HepG2 (cell line): Measurements from ENCODE around the gene BTN1A1. TPM values are rescaled to one million over a fixed set of nuclear protein-coding genes. Genes with fewer than 3 reads are reported as not detected.

Experiments
- CREM ChIP-seq, 2 experiments: sonication (generic) in 1 of 2; formaldehyde crosslinking in 1 of 2; IDR thresholded peaks; 2 replicates each; pipeline versions ENCODE4 v1.4.0 to v1.6.1; 2016 to 2020; ENCODE audit warnings: antibody characterized with exemption in 1 of 2, mild to moderate bottlenecking in 1 of 2, missing genetic modification reagents in 1 of 2
- DPF2 ChIP-seq: sonication (generic); formaldehyde crosslinking; IDR thresholded peaks from 2 replicates; pipeline ENCODE4 v1.4.0; 2020; ENCODE audit warnings: mild to moderate bottlenecking, low read depth, missing genetic modification reagents, borderline replicate concordance
- ELK4 ChIP-seq: sonication (generic); formaldehyde crosslinking; IDR thresholded peaks from 2 replicates; pipeline ENCODE4 v1.9.0; 2021; ENCODE audit warnings: missing genetic modification reagents, borderline replicate concordance
- FOXA1 ChIP-seq, 2 experiments: fragments of 450-650 bp in 1 of 2; sonication (generic) in 1 of 2; formaldehyde crosslinking in 1 of 2; IDR thresholded peaks; 2 replicates each; pipeline versions ENCODE4 v1.4.0 to v1.6.1; 2016 to 2020; ENCODE audit warnings: missing genetic modification reagents in 1 of 2
- HIVEP1 ChIP-seq: sonication (generic); formaldehyde crosslinking; IDR thresholded peaks from 2 replicates; pipeline ENCODE4 v1.4.0; 2020; ENCODE audit warnings: mild to moderate bottlenecking, missing genetic modification reagents
- IRF2 ChIP-seq: IDR thresholded peaks from 2 replicates; pipeline ENCODE4 v1.6.1; 2018; ENCODE audit warnings: missing genetic modification reagents, missing compliant biosample characterization
- NFAT5 ChIP-seq: sonication (generic); formaldehyde crosslinking; IDR thresholded peaks from 2 replicates; pipeline ENCODE4 v1.4.0; 2020; ENCODE audit warnings: missing genetic modification reagents
- REXO4 ChIP-seq: sonication (generic); formaldehyde crosslinking; IDR thresholded peaks from 2 replicates; pipeline ENCODE4 v1.8.0; 2022; ENCODE audit warnings: missing genetic modification reagents, mild to moderate bottlenecking, borderline replicate concordance
- RFXAP ChIP-seq: sonication (generic); formaldehyde crosslinking; IDR thresholded peaks from 2 replicates; pipeline ENCODE4 v1.4.0; 2020; ENCODE audit warnings: missing genetic modification reagents, borderline replicate concordance
- SIX4 ChIP-seq: sonication (generic); formaldehyde crosslinking; IDR thresholded peaks from 2 replicates; pipeline ENCODE4 v1.4.0; 2020; ENCODE audit warnings: missing genetic modification reagents
- SPEN ChIP-seq: sonication (generic); formaldehyde crosslinking; IDR thresholded peaks from 2 replicates; pipeline ENCODE4 v1.5.1; 2020; ENCODE audit warnings: low read depth, mild to moderate bottlenecking, missing genetic modification reagents
- THAP7 ChIP-seq: sonication (generic); formaldehyde crosslinking; IDR thresholded peaks from 2 replicates; pipeline ENCODE4 v1.8.1; 2023; ENCODE audit warnings: mild to moderate bottlenecking, missing genetic modification reagents
- ZKSCAN1 ChIP-seq: fragments of 150-350 bp; IDR thresholded peaks from 2 replicates; pipeline ENCODE4 v1.6.1; 2014; ENCODE audit warnings: low read length
- ZNF124 ChIP-seq: sonication (generic); formaldehyde crosslinking; IDR thresholded peaks from 2 replicates; pipeline ENCODE4 v1.4.0; 2020; ENCODE audit warnings: missing genetic modification reagents
- ZNF264 ChIP-seq: sonication (generic); formaldehyde crosslinking; IDR thresholded peaks from 2 replicates; pipeline ENCODE4 v1.4.0; 2020; ENCODE audit warnings: missing genetic modification reagents
- ZNF30 ChIP-seq: sonication (generic); formaldehyde crosslinking; IDR thresholded peaks from 2 replicates; pipeline ENCODE4 v1.5.0; 2020; ENCODE audit warnings: mild to moderate bottlenecking, missing genetic modification reagents
- ZNF569 ChIP-seq: sonication (generic); formaldehyde crosslinking; IDR thresholded peaks from 2 replicates; pipeline ENCODE4 v1.5.0; 2020; ENCODE audit warnings: mild to moderate bottlenecking, missing genetic modification reagents, moderate library complexity, borderline replicate concordance
- ZNF780A ChIP-seq: sonication (generic); formaldehyde crosslinking; IDR thresholded peaks from 2 replicates; pipeline ENCODE4 v1.8.0; 2022; ENCODE audit warnings: mild to moderate bottlenecking, missing genetic modification reagents, moderate library complexity
- polyA plus RNA-seq, 8 experiments: library from polyadenylated mRNA; depleted of rRNA in 3 of 8; stranded (reverse) in 7 of 8; unstranded in 1 of 8; fragments of >200 nt; fragmentation: Illumina TruSeq in 4 of 8; extraction: Trizol in 4 of 8; gene quantifications; 2 replicates each; pipeline versions ENCODE4 v1.2.1 to v1.2.3, GENCODE V29; 2011 to 2016; ENCODE audit warnings: low read depth in 4 of 8, missing spikeins in 1 of 8, mixed read lengths in 1 of 8; ENCODE audit not compliant: insufficient read depth in 1 of 8
- total RNA-seq, 5 experiments: library from RNA; depleted of rRNA; stranded (reverse); fragments of >200 nt; fragmentation: Illumina TruSeq; extraction: Trizol; gene quantifications; 2 replicates each; pipeline ENCODE4 v1.2.3, GENCODE V29; 2016; ENCODE audit warnings: low read depth in 1 of 5
- TF ChIP-seq, protein P1 (sequence below): sonication (generic); formaldehyde crosslinking; IDR thresholded peaks from 2 replicates; pipeline ENCODE4 v1.5.0; 2020; ENCODE audit warnings: mild to moderate bottlenecking, low read depth, missing genetic modification reagents, borderline replicate concordance

The BTN1A1 gene
- total and polyA plus RNA-seq, 2 of the 13 experiments (the other 11 are each of a cell fraction or from before 2014, with no cell fraction given), result 0.04 TPM; not detected in 1

DNA sequence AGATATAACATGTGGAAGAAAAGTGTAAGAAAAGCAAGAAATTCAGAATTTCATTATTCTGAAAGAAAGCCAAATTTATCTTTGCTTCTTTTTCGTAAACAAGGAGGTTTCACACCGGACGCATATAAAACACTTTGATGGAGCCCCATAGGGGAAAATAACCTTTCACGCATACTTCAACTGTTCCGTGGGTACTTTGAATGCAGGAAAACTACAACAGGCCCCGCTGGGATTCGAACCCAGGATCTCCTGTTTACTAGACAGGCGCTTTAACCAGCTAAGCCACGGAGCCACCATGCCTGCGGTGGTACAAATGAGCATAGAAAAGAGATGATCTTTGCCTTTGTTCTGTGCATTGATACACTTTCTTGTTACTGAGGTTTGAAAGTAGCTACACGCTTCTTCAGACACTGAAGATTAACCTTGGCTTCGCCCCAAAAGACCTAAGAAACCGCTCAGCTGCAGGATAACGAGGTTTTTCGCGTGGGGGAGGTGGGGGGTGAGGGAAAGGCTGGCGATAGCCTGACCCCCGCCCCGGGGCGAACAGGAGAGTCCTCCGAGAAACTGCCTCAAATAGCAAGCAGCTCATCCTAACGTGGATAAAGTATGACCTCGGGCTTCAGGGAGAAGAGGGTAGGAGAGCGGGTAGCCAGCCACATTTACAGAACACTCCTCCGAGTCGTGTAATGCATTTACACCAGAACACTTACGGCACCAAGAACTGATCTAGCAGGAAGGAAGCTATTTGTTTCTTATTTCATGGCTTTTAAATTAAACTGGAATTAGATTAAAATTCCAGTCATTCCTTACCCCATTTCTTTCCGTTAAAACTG lies 32.8 kb downstream of the BTN1A1 start (continued):
- TF ChIP-seq RFXAP (CRISPR knock-in tag), result peak; percentile 93
- TF ChIP-seq, protein P1, sequence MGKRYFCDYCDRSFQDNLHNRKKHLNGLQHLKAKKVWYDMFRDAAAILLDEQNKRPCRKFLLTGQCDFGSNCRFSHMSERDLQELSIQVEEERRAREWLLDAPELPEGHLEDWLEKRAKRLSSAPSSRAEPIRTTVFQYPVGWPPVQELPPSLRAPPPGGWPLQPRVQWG, result no peak
- no peak for TF ChIP-seq ZNF569 (CRISPR knock-in tag)
- TF ChIP-seq THAP7 (CRISPR knock-in tag), result no peak
- TF ChIP-seq SIX4 (CRISPR knock-in tag), result no peak
- TF ChIP-seq NFAT5 (CRISPR knock-in tag), result no peak
- TF ChIP-seq ZNF264, result no peak; the same call in 1 of the 2 replicates
- no peak for TF ChIP-seq FOXA1 (IDR thresholded peaks at IDR 0.05)
- TF ChIP-seq FOXA1 (CRISPR knock-in tag; IDR thresholded peaks at IDR 0.05), result peak; percentile 66; the same call in 1 of the 2 replicates
- TF ChIP-seq ELK4 (CRISPR knock-in tag), result no peak
- TF ChIP-seq IRF2 (CRISPR knock-in tag), result peak; percentile 89
- TF ChIP-seq SPEN (CRISPR knock-in tag), result peak; percentile 51; the same call in 1 of the 2 replicates
- TF ChIP-seq HIVEP1 (CRISPR knock-in tag), result no peak
- no peak for TF ChIP-seq DPF2 (CRISPR knock-in tag)
- peak; percentile 38; the same call in 1 of the 2 replicates for TF ChIP-seq CREM (IDR thresholded peaks at IDR 0.05)
- TF ChIP-seq CREM (CRISPR knock-in tag; IDR thresholded peaks at IDR 0.05), result no peak
- no peak for TF ChIP-seq REXO4
- no peak; the same call in 1 of the 2 replicates for TF ChIP-seq ZNF30 (CRISPR knock-in tag)
- no peak for TF ChIP-seq ZNF780A (CRISPR knock-in tag)
- peak; percentile 77 for TF ChIP-seq ZKSCAN1
- TF ChIP-seq ZNF124 (CRISPR knock-in tag), result peak; percentile 95
